Retinal pigment epithelial cell (primary cell): ENCODE data around the gene HLCS.
A peak's percentile ranks its signal among the peaks of the same experiment; 100 is the strongest.

Experiments
- DNase-seq: peaks from one replicate; pipeline ENCODE4 v3.0.0-alpha.2; 2010; ENCODE audit warnings: low read depth
- H3K4me3 ChIP-seq: 2 replicates; pipeline ENCODE4 v1.5.1; 2011; ENCODE audit warnings: mild to moderate bottlenecking, low read length, control low read depth, moderate library complexity
- CTCF ChIP-seq: conservative IDR thresholded peaks from 2 replicates; pipeline ENCODE4 v1.5.1; 2011; ENCODE audit warnings: low read depth, low read length, control low read depth, inconsistent platforms

HLCS gene

DNA sequence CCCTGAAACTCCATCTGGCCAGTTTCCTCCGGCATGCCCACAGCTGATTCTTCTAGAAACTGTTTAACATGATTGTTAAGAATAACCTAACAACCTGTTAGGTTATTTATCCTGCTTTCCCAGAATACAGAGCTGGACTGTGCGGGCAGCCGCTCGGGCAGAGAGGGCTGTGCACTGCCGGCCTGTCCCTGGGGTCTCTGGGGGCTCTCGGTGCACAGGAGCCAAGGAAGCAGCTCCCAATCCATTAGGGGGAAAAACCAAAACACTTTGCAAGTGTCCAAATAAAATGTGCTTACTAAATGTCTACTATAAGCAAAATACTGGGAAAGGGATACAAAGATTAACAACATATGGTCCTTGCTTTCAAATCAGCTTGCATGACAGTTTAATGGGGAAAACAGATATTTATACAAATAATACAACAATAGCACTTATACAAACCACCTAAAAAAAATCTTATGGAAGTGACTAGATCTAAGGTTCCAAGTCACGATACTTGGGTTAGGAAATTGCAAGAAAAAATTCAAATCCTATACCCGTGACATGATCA is 50.7 kb downstream of the HLCS start:
- no peak for TF ChIP-seq CTCF
- no peak for DNase-seq
- H3K4me3 ChIP-seq: no peak overlapping the region

- no peak for DNase-seq
These were observed 51.3 kb downstream of the HLCS start for GRCh38 chr21:36915014-36915695.

GRCh38 chr21:36914244-36915013 is 52.0 kb downstream of the HLCS start:
- no peak for TF ChIP-seq CTCF
- no peak for DNase-seq
- no peak overlapping the region for H3K4me3 ChIP-seq

More at GRCh38 chr21:36915014-36915695, 51.3 kb downstream of the HLCS start:
- no peak for TF ChIP-seq CTCF
- no peak overlapping the region for H3K4me3 ChIP-seq

DNA sequence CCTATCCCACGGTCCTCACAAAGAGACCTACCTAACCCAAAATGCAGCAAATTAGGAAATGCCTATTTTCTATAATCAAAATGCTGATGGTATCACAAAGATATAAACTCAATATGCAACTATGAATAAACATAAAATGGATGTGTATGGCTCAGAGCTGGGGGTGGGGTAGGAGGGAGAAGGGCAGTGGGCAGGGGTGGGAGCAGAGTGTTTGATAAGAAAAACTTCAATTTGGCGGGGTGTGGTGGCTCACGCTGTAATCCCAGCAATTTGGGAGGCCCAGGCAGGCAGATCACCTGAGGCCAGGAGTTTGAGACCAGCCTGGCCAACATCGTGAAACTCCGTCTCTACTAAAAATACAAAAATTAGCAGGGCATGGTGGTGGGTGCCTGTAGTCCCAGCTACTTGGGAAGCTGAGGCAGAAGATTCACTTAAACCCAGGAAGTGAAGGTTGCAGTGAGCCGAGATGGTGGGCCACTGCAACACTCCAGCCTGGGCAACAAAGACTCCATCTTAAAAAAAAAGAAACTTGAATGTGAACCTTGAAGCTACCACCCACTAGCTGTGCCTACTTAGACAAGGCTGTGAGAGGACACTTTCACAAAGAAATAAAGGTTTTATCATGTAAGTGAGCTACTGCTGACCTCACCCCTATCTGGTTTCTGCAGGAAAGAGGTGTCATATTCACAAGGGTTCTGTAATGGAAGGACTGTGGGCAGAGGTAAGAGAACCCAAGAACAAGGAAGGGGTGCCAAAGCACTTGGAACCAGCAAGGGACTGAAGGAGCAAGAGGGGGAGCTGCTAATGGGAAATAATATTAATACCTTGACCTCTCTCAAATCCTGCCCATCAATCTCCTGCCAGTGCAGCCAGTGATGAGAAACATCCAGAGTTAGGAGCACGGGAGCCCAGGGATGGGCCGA is 53.0 kb downstream of the HLCS start:
- no peak for TF ChIP-seq CTCF
- no peak for DNase-seq
- no peak overlapping the region for H3K4me3 ChIP-seq

GRCh38 chr21:36910581-36911307 is 55.7 kb downstream of the HLCS start:
- DNase-seq: no peak
- no peak for TF ChIP-seq CTCF
- H3K4me3 ChIP-seq: no peak overlapping the region

GRCh38 chr21:36909901-36910561 is 56.4 kb downstream of the HLCS start:
- no peak for TF ChIP-seq CTCF

More at GRCh38 chr21:36909901-36910561, 56.4 kb downstream of the HLCS start:
- no peak overlapping the region for H3K4me3 ChIP-seq
- DNase-seq: peak; percentile 94
